ENCODE data around the gene ATM.

- no peak for TF ChIP-seq CREB5 (CRISPR knock-in tag; IDR thresholded peaks at IDR 0.05; ENCODE audit: low read depth)
- TF ChIP-seq POU6F1 (CRISPR knock-in tag; IDR thresholded peaks at IDR 0.05; ENCODE audit: borderline replicate concordance, low read depth) = no peak
- no peak for TF ChIP-seq ISL1 (CRISPR knock-in tag; IDR thresholded peaks at IDR 0.05)
- TF ChIP-seq, protein P1, sequence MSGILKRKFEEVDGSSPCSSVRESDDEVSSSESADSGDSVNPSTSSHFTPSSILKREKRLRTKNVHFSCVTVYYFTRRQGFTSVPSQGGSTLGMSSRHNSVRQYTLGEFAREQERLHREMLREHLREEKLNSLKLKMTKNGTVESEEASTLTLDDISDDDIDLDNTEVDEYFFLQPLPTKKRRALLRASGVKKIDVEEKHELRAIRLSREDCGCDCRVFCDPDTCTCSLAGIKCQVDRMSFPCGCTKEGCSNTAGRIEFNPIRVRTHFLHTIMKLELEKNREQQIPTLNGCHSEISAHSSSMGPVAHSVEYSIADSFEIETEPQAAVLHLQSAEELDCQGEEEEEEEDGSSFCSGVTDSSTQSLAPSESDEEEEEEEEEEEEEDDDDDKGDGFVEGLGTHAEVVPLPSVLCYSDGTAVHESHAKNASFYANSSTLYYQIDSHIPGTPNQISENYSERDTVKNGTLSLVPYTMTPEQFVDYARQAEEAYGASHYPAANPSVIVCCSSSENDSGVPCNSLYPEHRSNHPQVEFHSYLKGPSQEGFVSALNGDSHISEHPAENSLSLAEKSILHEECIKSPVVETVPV (CRISPR knock-in tag; IDR thresholded peaks at IDR 0.05) = no peak
- TF ChIP-seq CSDC2 (CRISPR knock-in tag; IDR thresholded peaks at IDR 0.05) = no peak
- no peak for TF ChIP-seq SNAI2 (CRISPR knock-in tag; IDR thresholded peaks at IDR 0.05)
- TF ChIP-seq ZFP3 (CRISPR knock-in tag; IDR thresholded peaks at IDR 0.05) = no peak
- no peak for TF ChIP-seq PATZ1 (CRISPR knock-in tag; IDR thresholded peaks at IDR 0.05; ENCODE audit: borderline replicate concordance)
- TF ChIP-seq ZC3H10 (CRISPR knock-in tag; IDR thresholded peaks at IDR 0.05) = no peak
- no peak for TF ChIP-seq ESRRG (CRISPR knock-in tag; IDR thresholded peaks at IDR 0.05)
Measured at GRCh38 chr11:108343714-108344113, 120.8 kb downstream of the ATM start.

Measured in SK-N-SH treated with all-trans-retinoic acid at 6 μM for 48 hours (cell line).